ENCODE data around the gene BORCS6. TPM values are rescaled to one million over a fixed set of nuclear protein-coding genes. Genes with fewer than 3 reads are reported as not detected.
"Not testable (repeated sequence)": the region's sequence is repeated elsewhere in the genome, so short reads cannot be mapped to it uniquely, and the experiment has no call there.

Gene BORCS6
- 5.8 TPM for total RNA-seq
- long read RNA-seq, transcript BORCS6-201 (1 exons, 2,575 nt) = major isoform, 84 of 84 reads
- long read RNA-seq, partial matches to known transcripts = 0 of 84 reads
- long read RNA-seq, other reads (novel, unspliced or antisense) = 0 of 84 reads

DNA sequence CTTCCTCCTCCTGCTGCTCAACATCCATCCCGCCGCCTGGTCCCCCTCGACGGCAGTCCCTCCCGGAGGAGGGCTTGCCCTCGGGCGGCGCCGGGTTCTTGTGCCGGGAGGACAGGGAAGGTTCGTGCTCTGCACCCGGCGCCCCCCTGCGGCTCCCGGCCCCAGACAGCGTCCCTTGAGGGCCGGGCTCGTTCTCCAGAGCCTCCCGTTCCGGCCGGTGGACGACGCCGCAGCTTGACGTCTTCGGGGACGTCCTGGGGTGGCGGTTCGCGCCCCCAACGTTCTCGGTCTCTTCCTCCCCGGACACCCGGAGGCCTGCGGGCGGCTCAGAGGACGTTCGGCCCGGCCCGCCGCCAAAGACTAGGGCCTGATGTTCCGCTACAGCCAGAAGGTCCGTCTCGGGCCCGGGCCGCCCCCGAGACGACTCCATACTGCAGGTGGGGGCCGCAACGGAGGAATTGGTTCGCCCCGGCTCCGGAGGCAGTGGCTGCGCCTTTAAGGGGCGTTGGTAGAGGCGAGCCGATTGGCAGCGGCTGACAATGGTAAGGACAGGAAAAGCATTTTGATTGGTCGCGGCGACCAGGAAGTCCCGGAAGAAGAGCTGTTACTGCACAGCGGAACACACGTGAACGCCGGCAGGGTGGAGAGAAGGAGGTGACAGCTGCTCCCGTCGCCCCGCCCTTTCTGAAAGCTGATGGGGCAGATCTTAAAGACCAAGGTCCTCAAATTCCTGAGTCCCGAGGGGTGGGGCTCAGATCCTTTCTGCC lies at the start of gene BORCS6:
BORCS6 (minus strand) TSS at position 470 of the 767 bp plus-strand sequence; CDS start at position 430, 40 bp downstream.
- DNase-seq (ENCODE audit: low spot score) = peak; percentile 98

GRCh38 chr17:8237886-8238285 lies 47.9 kb upstream of the BORCS6 start:
- no peak for DNase-seq (ENCODE audit: low spot score)

- no peak for DNase-seq (ENCODE audit: low spot score)
These were observed 47.2 kb upstream of the BORCS6 start for GRCh38 chr17:8237175-8237574.

- DNase-seq (ENCODE audit: low spot score) = no peak
These were observed 45.7 kb upstream of the BORCS6 start for GRCh38 chr17:8235676-8236075.

DNA sequence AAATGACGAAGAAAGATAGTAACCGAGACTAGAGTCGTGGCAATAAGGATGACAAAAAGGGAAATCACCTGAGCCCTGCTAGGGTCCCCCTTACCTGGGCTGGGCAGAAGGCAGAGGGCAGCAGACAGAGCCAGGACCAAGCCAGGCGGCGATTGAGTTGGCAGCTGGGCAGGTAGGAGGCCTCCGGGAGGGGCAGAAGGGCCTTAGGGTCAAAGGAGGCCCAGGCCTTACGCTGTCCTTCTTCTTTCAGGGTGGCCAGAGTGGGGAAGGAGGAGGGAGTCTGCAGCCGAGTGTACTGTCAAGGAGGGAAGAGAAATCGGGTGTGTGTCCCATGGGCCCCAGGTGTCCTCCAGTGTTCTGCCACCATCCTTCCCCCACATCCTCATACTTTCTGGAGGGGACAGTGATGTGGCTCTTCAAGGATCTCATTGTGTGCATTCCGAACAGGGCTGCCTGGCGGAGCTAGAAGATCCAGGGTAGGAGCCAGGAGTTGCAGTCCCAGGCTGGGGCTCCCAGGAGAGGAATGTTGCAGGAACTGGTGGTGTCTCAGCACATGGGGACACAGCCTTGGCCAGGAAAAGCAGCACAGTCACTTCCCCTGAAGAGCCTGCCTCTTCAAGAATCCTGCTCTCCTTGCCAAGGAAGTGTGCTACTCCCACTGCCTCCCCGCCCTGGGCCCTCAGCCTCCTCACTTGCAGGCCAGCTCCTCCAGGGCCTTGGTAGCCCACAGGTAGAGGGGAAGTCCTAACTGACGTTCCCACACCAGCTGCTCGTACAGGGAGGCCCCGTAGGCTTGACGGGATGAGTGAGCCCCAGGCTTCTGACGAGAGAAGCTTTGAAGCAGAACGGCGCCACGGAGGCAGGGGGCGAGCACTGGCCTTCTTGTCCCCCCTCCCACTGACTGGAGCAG lies 44.6 kb upstream of the BORCS6 start:
- no peak for DNase-seq (ENCODE audit: low spot score)

- no peak for DNase-seq (ENCODE audit: low spot score)
These were observed 41.7 kb upstream of the BORCS6 start for GRCh38 chr17:8231701-8232100.

DNA sequence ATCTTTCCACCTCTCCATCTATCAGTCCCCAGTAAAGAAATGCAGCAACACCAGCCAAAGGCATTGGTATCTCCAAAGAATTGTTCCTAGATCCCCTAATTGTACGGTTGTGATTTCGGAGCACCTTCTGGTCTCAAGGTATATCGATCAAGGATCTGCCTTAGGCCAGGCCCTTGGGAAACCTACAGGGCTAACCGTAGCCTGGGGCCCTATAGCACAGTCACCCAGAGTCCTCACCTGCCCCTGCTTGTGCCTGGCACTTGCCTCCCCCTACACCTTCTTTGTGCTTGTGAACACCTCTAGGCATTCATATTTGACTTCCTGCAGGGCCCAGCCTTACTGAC lies 37.2 kb upstream of the BORCS6 start:
- DNase-seq (ENCODE audit: low spot score) = no peak

- DNase-seq (ENCODE audit: low spot score) = no peak
These were observed 36.7 kb upstream of the BORCS6 start for GRCh38 chr17:8226536-8227237.

DNA sequence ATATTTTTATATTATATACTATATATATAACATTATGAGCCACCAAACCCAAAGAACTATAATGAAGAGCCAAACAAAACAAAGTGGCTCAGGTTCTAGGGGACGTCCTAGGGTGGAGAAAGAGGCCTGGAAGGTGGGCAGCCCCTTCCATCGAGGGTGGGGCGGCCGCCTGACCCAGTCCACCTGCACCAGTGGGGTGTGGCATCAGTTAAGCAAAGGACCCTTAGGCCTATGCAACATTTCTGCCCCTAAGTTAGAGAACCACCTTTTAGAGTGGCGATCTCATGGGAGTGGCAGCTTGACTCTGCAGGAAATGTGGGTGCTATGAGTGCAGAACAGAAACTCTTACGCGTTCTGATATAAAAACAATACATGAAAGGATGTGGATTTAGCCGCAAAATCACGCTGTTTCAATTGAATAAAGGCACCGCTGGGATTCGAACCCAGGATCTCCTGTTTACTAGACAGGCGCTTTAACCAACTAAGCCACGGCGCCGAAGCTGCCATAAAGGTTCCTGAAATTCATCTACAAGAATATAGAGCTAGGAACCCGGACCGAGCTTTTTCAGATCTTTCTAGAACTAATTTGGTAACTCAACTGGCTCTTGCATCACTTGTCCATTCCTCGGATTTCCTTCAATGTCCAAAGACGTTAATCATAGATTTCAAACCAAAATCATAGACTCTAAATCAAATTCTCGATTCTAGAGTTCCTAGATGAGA lies 36.0 kb upstream of the BORCS6 start:
- no peak for DNase-seq (ENCODE audit: low spot score)

DNA sequence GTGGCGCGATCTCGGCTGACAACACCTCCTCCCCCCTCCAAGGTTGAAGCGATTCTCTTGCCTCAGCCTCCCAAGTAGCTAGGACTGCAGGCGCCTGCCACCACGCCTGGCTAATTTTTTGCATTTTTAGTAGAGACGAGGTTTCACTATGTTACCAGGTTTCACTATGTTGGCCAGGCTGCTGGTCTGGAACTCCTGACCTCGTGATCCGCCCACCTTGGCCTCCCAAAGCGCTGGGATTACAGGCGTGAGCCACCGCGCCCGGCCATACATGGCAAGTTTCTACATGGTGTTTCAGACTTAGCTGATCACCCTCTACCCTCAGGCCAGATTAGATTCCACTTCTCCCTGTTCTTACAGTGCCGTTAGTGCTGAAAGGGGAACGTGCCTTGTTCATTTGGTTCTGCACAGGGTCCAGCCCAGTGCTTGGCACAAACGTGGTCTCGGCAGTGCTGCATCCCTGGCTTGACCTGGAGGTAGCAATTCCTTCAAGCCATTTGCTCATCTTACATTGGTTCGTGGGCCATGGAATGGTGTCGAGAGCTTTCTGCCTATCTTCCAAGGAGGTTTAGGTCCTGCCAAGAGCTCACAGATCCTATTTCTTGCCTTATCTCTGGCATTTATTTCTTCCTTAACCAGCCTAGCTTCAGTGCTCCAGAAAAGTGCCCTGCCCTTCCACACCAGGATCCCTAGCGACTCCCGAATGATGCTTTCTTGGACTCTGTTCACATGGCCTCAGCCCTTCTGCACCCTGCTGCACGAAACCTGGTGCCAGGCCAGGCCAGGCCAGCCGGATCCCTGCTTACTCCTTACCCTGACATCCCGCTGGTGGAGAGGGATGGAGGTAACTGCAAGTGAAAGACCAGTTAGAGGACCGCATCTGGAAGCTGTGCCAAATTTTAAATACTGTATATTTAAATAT lies 35.2 kb upstream of the BORCS6 start:
- no peak for DNase-seq (ENCODE audit: low spot score)

DNA sequence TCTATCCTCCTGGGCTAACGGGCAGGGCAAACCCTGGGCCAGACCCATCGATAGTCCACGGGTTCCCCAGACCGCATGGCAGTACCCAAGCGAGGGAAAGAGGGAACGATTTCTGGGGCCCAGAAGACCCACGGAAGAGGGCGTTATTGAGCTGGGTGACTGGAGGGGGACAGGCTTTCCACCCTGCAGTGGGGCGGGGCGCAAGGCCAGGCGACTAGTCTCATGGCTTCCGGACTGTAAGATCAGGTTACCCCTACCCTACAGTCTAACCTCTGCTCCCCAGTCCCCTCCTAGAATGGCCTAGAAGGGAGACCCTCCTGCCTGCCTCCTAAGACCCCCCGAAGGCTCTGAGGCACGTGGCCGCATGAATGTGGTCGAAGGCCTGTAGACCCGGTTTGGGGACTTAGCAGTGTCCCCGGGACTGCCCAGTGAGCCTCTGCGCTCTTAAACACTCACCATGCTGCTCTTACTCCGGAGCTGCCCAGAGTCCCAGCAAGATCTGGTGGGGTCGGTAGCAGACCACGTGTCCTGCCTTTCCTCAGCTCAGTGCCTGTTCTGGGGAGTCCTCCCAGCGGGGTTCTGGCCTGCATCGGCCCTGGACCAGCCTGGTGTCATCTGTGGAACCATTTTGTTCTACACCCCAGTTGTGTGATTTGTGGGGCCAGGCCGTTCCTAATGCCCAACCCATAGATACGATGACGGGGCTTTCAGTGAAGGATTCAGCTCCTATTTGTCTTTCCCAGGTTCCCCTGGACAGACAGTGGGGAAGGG lies 33.6 kb upstream of the BORCS6 start:
- DNase-seq (ENCODE audit: low spot score) = no peak

GRCh38 chr17:8222630-8223355 lies 32.8 kb upstream of the BORCS6 start:
- peak; percentile 98 for DNase-seq (ENCODE audit: low spot score)

DNA sequence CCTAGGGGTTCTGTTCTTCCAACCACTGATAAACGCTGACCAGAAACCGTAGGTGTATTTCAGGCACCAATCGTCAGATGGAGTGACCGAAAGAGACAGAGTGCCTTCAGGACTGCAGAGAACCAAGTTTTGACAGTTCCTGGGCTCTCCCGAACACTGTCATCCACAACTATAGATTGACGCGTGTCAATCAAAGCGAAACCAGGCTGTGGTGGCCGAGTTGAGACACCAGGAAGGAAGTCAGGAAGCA lies 32.3 kb upstream of the BORCS6 start:
- DNase-seq (ENCODE audit: low spot score) = no peak

DNA sequence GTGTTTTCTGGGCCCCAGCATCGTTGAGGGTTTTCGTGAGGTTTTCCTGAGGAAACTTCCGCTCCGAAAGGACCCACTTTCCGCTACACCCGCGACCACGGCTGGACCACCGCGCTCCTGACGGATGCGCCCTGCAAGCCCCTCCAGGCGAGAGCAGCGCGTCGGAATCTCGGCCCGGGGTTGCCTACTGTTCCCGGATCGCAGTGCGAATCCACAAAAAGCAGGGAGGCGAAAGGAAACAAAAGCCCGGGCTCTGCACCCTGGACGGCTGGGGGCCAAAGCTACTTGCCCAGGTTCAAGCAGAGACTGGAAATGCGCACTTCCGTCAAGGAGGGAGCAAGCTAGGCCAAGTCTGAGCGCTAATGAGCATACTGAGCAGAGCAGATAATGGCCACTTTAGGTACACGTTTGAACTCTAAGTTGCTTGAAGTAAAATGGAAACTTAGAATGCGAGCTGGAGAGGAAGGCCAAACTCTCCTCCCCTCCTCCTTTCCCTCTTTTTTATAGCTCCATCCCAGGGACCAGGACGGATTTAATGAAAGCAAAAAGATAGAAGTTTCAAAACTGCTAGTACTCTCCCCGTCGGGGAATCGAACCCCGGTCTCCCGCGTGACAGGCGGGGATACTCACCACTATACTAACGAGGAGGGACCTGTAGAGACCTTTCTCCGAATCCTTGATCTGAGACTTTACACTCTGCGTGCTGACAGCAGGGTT lies 31.8 kb upstream of the BORCS6 start:
- no peak for DNase-seq (ENCODE audit: low spot score)

DNA sequence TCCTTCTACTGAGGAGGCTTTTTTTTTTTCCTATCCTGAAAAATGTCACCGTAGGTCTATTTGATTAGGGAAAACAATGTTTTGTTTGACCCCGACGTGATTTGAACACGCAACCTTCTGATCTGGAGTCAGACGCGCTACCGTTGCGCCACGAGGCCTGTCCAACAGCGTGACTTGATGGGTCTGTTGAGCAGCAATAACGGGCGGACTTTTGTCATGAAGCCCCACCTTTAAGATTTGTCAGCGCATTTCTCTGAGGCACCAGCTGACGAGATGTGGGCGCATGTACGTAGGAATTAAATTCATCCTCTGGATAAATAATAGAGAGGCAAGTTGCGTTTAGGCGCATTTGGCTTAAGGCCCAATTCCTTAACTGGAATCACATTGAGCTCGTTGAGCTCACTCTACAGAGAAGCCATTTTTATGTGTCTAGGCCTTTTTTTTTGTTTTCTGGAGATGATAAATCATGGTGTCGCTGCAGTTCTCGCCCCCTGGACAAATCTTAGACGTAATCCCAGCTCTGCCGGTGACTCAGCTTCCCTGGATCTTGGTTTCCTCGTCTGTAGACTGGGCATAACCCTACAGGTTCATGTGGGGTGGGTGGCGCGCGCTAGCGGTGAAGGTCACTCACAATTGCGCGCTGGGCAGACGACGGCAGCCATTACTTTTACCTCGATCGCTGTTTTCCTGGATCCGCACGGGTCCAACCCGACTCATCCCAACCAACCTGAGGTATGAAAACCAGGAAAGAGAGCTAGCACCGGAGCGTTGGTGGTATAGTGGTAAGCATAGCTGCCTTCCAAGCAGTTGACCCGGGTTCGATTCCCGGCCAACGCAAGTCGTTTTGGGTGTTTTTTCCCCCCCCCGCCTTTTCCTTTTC lies 31.0 kb upstream of the BORCS6 start:
- peak; percentile 94 for DNase-seq (ENCODE audit: low spot score)

DNA sequence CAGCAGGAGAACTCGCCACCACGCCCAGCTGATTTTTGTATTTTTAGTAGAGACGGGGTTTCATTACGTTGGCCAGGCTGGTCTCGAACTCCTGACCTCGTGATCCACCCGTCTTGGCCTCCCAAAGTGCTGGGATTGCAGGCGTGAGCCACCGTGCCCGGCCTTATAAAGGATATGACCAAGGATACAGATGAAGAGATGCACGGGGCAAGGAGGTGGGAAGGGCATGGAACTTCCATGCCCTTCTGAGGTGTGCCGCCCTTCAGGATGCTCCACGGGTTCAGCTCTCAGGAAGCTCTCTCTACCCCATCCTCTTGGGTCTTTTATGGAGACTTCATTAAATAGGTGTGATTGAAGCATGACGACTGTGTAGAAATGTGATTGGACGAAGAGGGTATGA lies 24.0 kb upstream of the BORCS6 start:
- not testable (repeated sequence) for DNase-seq (ENCODE audit: low spot score)
